NCI-H1105 (cell line): ENCODE data around the gene TEDC2.
A peak's percentile ranks its signal among the peaks of the same experiment; 100 is the strongest.

Source experiments
- DNase-seq: peaks from one replicate; lab custom pipeline; 2025; lab: John Stamatoyannopoulos, UW

TEDC2 gene

GRCh38 chr16:2495041-2495440 is 35.1 kb downstream of the TEDC2 start:
- no peak for DNase-seq

- DNase-seq = no peak
Measured at GRCh38 chr16:2496223-2497115, 36.6 kb downstream of the TEDC2 start.

GRCh38 chr16:2497116-2497630 is 37.3 kb downstream of the TEDC2 start:
- DNase-seq = no peak

- no peak for DNase-seq
Measured at GRCh38 chr16:2497695-2498484, 38.0 kb downstream of the TEDC2 start.

GRCh38 chr16:2498531-2499253 is 38.8 kb downstream of the TEDC2 start:
- DNase-seq = no peak

- no peak for DNase-seq
Measured at GRCh38 chr16:2499454-2499853, 39.5 kb downstream of the TEDC2 start.

- no peak for DNase-seq
Measured at GRCh38 chr16:2499890-2500429, 40.1 kb downstream of the TEDC2 start.

GRCh38 chr16:2500430-2500917 is 40.6 kb downstream of the TEDC2 start:
- DNase-seq = no peak

- DNase-seq = peak; percentile 58
Measured at GRCh38 chr16:2500918-2501750, 41.2 kb downstream of the TEDC2 start.

- no peak for DNase-seq
Measured at GRCh38 chr16:2501946-2502895, 42.3 kb downstream of the TEDC2 start.

GRCh38 chr16:2505695-2506094 is 45.8 kb downstream of the TEDC2 start:
- no peak for DNase-seq

GRCh38 chr16:2507052-2507659 is 47.2 kb downstream of the TEDC2 start:
- no peak for DNase-seq

GRCh38 chr16:2507665-2508064 is 47.8 kb downstream of the TEDC2 start:
- no peak for DNase-seq

GRCh38 chr16:2508722-2509400 is 49.0 kb downstream of the TEDC2 start:
- DNase-seq = no peak

GRCh38 chr16:2511128-2511800 is 51.4 kb downstream of the TEDC2 start:
- no peak for DNase-seq

GRCh38 chr16:2511996-2512734 is 52.3 kb downstream of the TEDC2 start:
- no peak for DNase-seq

- DNase-seq = no peak
Measured at GRCh38 chr16:2512735-2513404, 53.0 kb downstream of the TEDC2 start.
